NT2/D1 (cell line): ENCODE measurements around the gene CNR2.

Source experiments
- DNase-seq: peaks from one replicate; pipeline ENCODE4 v3.0.0-alpha.2; 2011; ENCODE audit warnings: low read depth, low spot score
- H3K27me3 ChIP-seq: 2 replicates; pipeline ENCODE4 v1.6.0; 2011; ENCODE audit warnings: mild to moderate bottlenecking; ENCODE audit not compliant: insufficient read length, insufficient read depth
- H3K36me3 ChIP-seq: 2 replicates; pipeline ENCODE4 v1.6.1; 2011; ENCODE audit warnings: mild to moderate bottlenecking, low read length, mixed read lengths; ENCODE audit not compliant: insufficient read depth, insufficient read length
- H3K4me1 ChIP-seq: 2 replicates; pipeline ENCODE4 v1.5.1; 2011; ENCODE audit not compliant: insufficient read depth, insufficient read length
- H3K4me3 ChIP-seq: 2 replicates; pipeline ENCODE4 v1.5.1; 2011; ENCODE audit warnings: low read depth; ENCODE audit not compliant: insufficient read length
- H3K9ac ChIP-seq: 2 replicates; pipeline ENCODE4 v1.6.0; 2011; ENCODE audit warnings: low read depth; ENCODE audit not compliant: insufficient read length
- H3K9me3 ChIP-seq: 2 replicates; pipeline ENCODE4 v1.5.1; 2011; ENCODE audit warnings: mild to moderate bottlenecking, low read length; ENCODE audit not compliant: insufficient read depth
- SUZ12 ChIP-seq: IDR thresholded peaks from 2 replicates; pipeline ENCODE4 v1.6.1; 2011; ENCODE audit not compliant: insufficient read length, insufficient read depth; ENCODE audit errors: extremely low read depth
- YY1 ChIP-seq: IDR thresholded peaks from 2 replicates; pipeline ENCODE4 v1.6.1; 2011; ENCODE audit not compliant: insufficient read length, insufficient read depth
- ZNF274 ChIP-seq: IDR thresholded peaks from 2 replicates; pipeline ENCODE4 v1.6.1; 2011; ENCODE audit warnings: mild to moderate bottlenecking, low read depth, low read length

The CNR2 gene

DNA sequence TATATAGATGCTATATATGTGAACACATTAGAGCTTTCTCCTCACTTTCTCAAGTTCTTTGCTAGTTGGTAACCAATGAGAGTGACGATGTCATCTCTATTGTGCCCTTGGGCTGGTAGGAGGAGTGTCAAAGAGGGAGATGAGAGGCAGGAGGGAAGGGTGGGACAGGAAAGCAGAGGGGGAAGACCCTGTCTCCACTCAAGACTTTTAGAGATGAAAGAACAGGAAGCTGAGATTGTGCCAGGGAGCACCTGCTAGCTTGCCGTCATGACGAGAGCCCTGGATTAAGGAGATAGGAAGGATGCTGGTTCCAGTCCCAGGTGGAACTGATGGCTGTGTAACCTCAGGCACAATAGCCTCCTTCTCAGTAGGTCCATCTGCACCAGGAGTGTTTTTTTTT is 16.7 kb downstream of the CNR2 start:
- Histone ChIP-seq H3K9me3 (no peaks in the 10 kb centered on the region), H3K36me3 (no peaks in the 10 kb centered on the region), H3K4me1 (no peaks in the 10 kb centered on the region), H3K27me3 (peaks cover 3% of the 10 kb centered on the region), H3K9ac (no peak overlapping the region), H3K4me3 (no peak overlapping the region)
- TF ChIP-seq ZNF274 = no peak
- no peak for TF ChIP-seq SUZ12
- TF ChIP-seq YY1 = no peak
- no peak for DNase-seq

DNA sequence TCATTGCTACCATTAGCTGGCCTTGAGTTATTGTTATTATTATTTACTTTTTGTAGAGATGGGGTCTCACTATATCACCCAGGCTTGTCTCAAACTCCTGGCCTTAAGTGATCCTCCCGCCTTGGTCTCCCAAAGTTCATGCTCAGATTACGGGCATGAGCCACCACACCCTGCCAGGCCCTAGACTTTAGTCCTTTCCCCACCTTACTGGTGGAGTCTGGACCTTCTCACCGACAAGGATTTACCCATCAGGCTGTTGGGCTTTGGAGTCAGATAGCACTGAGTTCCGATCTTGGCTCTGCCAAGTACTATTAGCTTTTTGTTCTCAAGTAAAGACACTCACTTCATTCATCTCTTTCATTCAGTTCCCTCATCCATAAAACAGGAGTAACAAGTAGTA is 17.2 kb downstream of the CNR2 start:
- no peaks in the 10 kb centered on the region for H3K27me3 ChIP-seq
- no peak for DNase-seq
- no peaks in the 10 kb centered on the region for H3K4me1 ChIP-seq
- H3K4me3 ChIP-seq = no peak overlapping the region
- no peaks in the 10 kb centered on the region for H3K9me3 ChIP-seq
- TF ChIP-seq SUZ12 = no peak
- no peak for TF ChIP-seq ZNF274
- TF ChIP-seq YY1 = no peak
- no peaks in the 10 kb centered on the region for H3K36me3 ChIP-seq
- H3K9ac ChIP-seq = no peak overlapping the region

DNA sequence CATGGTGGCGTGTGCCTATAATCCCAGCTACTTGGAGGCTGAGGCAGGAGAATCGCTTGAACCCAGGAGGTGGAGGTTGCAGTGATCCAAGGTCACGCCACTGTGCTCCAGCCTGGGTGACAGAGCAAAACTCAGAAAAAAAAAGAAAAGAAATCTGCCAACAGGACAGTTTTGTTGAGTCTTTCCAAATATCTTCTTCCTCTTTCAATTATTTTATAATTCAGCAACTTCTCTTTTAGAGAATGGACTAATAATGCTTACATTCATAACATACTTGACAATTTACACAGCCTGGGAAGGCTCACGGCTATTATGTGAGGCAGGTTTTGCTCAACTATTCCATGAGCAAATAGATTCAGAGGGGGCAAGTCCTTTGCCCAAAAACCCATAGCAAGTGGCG is 18.1 kb downstream of the CNR2 start:
- Histone ChIP-seq H3K9ac (no peak overlapping the region), H3K27me3 (no peaks in the 10 kb centered on the region), H3K9me3 (no peaks in the 10 kb centered on the region), H3K4me1 (no peaks in the 10 kb centered on the region), H3K4me3 (no peak overlapping the region), H3K36me3 (no peaks in the 10 kb centered on the region)
- TF ChIP-seq ZNF274 = no peak
- TF ChIP-seq YY1 = no peak
- TF ChIP-seq SUZ12 = no peak
- DNase-seq = no peak

DNA sequence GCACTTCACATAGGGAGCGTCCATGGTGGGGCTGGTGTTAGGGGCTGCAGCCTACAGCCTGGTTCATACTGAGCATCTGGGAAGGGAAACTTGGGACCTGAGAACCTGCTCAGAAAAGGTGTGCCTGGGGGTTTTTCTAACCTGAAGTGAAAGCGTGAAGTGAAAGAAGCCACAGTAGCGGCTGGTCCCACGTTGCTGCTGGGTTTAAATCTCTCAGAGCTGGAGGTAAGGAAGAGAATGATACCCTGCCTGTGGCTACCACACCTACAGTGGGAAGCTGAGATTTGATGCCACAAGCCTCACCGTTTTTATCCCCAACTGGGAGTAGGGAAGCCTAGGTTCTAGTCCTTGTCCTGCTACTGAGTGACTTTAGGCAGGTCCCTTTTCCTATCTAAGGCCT is 24.1 kb downstream of the CNR2 start:
- Histone ChIP-seq H3K4me3 (no peak overlapping the region), H3K9me3 (no peaks in the 10 kb centered on the region), H3K9ac (no peak overlapping the region), H3K27me3 (no peaks in the 10 kb centered on the region), H3K36me3 (no peaks in the 10 kb centered on the region), H3K4me1 (no peaks in the 10 kb centered on the region)
- TF ChIP-seq YY1 (no peak), ZNF274 (no peak), SUZ12 (no peak)
- DNase-seq = no peak

DNA sequence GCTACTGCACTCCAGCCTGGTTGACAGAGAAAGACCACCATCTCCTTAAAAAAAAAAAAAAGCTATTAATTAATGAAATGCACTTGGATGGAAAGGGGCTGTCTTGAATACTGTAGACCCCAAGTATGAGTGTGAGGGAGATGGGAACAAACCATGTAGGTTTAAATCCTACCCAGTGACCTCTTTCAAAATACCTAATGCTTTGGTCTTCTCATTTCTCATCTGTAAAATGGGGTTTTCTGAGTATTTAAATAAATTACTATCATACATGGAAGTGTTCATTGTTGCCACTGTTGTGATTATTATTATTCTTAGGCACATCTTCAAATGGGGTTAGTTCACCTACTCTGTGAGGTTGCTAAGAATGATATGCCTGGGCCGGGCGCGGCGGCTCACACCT is 27.9 kb downstream of the CNR2 start:
- Histone ChIP-seq H3K9me3 (no peaks in the 10 kb centered on the region), H3K9ac (no peak overlapping the region), H3K27me3 (no peaks in the 10 kb centered on the region), H3K4me1 (no peaks in the 10 kb centered on the region), H3K36me3 (no peaks in the 10 kb centered on the region), H3K4me3 (no peak overlapping the region)
- TF ChIP-seq YY1 (no peak), SUZ12 (no peak), ZNF274 (no peak)
- DNase-seq = no peak

DNA sequence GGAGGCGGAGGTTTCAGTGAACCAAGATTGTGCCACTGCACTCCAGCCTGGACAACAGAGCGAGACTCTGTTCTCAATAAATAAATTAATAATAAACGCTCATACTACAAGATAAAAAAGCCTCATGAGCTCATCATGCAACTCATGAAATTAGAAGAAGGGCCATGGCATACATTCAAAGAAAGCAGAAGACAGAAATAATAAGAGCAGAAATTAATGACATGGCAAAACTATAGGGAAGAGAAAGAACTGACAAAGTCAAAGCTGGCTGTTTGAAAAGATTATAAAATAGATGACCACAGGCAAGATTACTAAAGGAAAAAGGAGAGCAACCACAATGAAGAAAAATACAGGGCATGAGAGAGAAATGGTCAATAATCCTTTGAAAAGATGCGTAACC is 30.4 kb downstream of the CNR2 start:
- H3K36me3 ChIP-seq = no peaks in the 10 kb centered on the region
- H3K9me3 ChIP-seq = peaks cover 22% of the 10 kb centered on the region
- no peak for DNase-seq
- TF ChIP-seq YY1 (no peak), ZNF274 (no peak), SUZ12 (no peak)
- H3K4me3 ChIP-seq = no peak overlapping the region
- no peak overlapping the region for H3K9ac ChIP-seq
- no peaks in the 10 kb centered on the region for H3K4me1 ChIP-seq
- H3K27me3 ChIP-seq = no peaks in the 10 kb centered on the region

DNA sequence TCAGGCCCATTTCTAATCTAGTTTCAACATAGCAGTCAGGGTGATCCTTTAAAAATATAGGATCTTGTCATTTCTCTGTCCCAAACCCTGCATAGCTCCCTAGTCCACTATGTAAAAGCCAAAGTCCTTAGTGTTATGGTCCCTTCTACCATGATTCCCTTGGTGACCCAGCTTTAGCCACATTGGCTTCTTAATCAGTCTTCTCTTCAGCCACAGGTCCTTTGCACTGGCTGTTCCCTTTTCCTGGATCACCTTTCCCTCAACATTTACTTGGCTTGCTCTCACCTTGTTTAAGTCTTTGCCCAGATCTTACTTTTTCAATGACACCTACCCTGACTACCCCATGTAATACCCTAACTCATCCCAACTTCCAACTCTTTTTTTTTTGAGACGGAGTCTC is 33.4 kb downstream of the CNR2 start:
- DNase-seq = no peak
- H3K27me3 ChIP-seq = no peaks in the 10 kb centered on the region
- no peak overlapping the region for H3K9ac ChIP-seq
- H3K4me1 ChIP-seq = no peaks in the 10 kb centered on the region
- H3K36me3 ChIP-seq = no peaks in the 10 kb centered on the region
- no peak overlapping the region for H3K4me3 ChIP-seq
- TF ChIP-seq ZNF274 (no peak), YY1 (no peak), SUZ12 (no peak)
- peaks cover 31% of the 10 kb centered on the region for H3K9me3 ChIP-seq

DNA sequence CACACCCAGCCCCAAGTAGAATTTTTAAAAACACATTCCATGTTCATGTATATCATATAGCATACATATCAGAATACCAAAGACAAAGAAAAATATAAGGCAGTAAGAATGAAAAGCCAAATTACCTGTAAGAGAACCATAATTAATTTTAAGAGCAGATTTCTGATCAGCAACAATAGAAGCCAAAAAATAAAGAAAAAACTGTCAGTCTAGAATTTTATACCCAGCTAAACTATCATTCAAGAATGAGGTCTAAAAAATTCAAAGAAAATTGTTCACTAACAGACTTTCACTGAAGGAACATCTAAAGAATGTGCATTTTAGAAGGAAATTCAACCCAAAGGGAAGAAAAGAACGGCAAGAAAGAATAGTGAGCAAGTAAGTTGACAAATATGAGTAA is 34.5 kb downstream of the CNR2 start:
- peaks cover 31% of the 10 kb centered on the region for H3K9me3 ChIP-seq
- no peak for DNase-seq
- no peaks in the 10 kb centered on the region for H3K4me1 ChIP-seq
- H3K9ac ChIP-seq = no peak overlapping the region
- TF ChIP-seq ZNF274 (no peak), SUZ12 (no peak), YY1 (no peak)
- no peaks in the 10 kb centered on the region for H3K36me3 ChIP-seq
- no peaks in the 10 kb centered on the region for H3K27me3 ChIP-seq
- H3K4me3 ChIP-seq = no peak overlapping the region
